Liver (tissue), 3 donors: ENCODE data around the gene DIP2C.

ENCODE experiments used
- ATF3 ChIP-seq: IDR thresholded peaks from 2 replicates; pipeline ENCODE4 v1.6.1; 2016; ENCODE audit warnings: antibody characterized with exemption
- CTCF ChIP-seq: fragments of 150-350 bp; IDR thresholded peaks from 2 replicates; pipeline ENCODE4 v1.5.1; 2017; ENCODE audit warnings: improper control_type of control experiment, low read depth, low read length; ENCODE audit not compliant: missing input control
- FOXA1 ChIP-seq: IDR thresholded peaks from 2 replicates; pipeline ENCODE4 v1.6.1; 2016; ENCODE audit warnings: antibody characterized with exemption
- GABPA ChIP-seq, 2 donors: IDR thresholded peaks in 1 of 2; conservative IDR thresholded peaks in 1 of 2; 2 replicates each; pipeline ENCODE4 v1.6.1; 2016; ENCODE audit warnings: antibody characterized with exemption in 2 of 2, mild to moderate bottlenecking in 1 of 2, moderate library complexity in 1 of 2
- MAX ChIP-seq: IDR thresholded peaks from 2 replicates; pipeline ENCODE4 v1.6.1; 2016; ENCODE audit warnings: antibody characterized with exemption
- RAD21 ChIP-seq, 2 donors: IDR thresholded peaks; 2 replicates each; pipeline ENCODE4 v1.6.1; 2016; ENCODE audit warnings: antibody characterized with exemption in 2 of 2, mild to moderate bottlenecking in 2 of 2
- REST ChIP-seq: IDR thresholded peaks from 2 replicates; pipeline ENCODE4 v1.6.1; 2016; ENCODE audit warnings: antibody characterized with exemption, mild to moderate bottlenecking
- TAF1 ChIP-seq: conservative IDR thresholded peaks from 2 replicates; pipeline ENCODE4 v1.6.1; 2016; ENCODE audit warnings: antibody characterized with exemption, mild to moderate bottlenecking
- YY1 ChIP-seq: IDR thresholded peaks from 2 replicates; pipeline ENCODE4 v1.6.1; 2016; ENCODE audit warnings: antibody characterized with exemption, mild to moderate bottlenecking
- ZBTB33 ChIP-seq: IDR thresholded peaks from 2 replicates; pipeline ENCODE4 v1.6.1; 2016; ENCODE audit warnings: antibody characterized with exemption
- donor health status: healthy.
- donor health status: healthy.

- TF ChIP-seq CTCF, result no peak
- no peak for TF ChIP-seq ATF3
- no peak for TF ChIP-seq FOXA1
- TF ChIP-seq MAX, result no peak
- TF ChIP-seq RAD21 (IDR thresholded peaks at IDR 0.05), result no peak
- TF ChIP-seq ZBTB33, result no peak
- TF ChIP-seq TAF1, result no peak
- no peak for TF ChIP-seq REST
- TF ChIP-seq GABPA (IDR thresholded peaks at IDR 0.05 in 1 of 2, conservative IDR thresholded peaks at IDR 0.05 in 1 of 2), result no peak
- TF ChIP-seq YY1, result no peak
Measured at GRCh38 chr10:569961-570627, 119.4 kb downstream of the DIP2C start.
